ENCODE data around the gene SPECC1. TPM values are rescaled to one million over a fixed set of nuclear protein-coding genes. Genes with fewer than 3 reads are reported as not detected.
"Not testable (repeated sequence)": the region's sequence is repeated elsewhere in the genome, so short reads cannot be mapped to it uniquely, and the experiment has no call there.

SPECC1 gene
- total RNA-seq, 6 experiments from 2014 or later = 0.81 to 5.0 (median 2.8) TPM

DNA sequence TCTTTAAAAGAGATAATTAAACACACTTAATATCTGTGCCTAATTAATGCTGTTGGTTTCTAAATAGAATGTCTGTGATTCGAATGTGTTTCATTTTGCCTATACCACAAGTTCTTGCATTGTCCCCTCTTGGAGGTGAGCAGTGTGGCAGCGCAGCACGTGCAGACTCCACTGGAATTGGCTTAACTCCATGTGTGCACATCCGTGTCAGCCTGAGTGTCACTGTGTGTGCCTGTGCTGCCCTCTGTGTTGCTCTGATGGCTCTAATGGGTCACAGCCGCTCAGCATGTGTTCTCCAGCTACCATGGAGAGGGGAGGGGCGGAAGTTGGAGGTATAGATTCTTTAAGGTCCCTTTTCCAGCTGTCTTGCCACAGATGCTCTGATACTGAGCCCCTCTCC is 226.6 kb downstream of the SPECC1 start:
- no peak for TF ChIP-seq POLR2A (IDR thresholded peaks at IDR 0.05)
- TF ChIP-seq, protein P1, sequence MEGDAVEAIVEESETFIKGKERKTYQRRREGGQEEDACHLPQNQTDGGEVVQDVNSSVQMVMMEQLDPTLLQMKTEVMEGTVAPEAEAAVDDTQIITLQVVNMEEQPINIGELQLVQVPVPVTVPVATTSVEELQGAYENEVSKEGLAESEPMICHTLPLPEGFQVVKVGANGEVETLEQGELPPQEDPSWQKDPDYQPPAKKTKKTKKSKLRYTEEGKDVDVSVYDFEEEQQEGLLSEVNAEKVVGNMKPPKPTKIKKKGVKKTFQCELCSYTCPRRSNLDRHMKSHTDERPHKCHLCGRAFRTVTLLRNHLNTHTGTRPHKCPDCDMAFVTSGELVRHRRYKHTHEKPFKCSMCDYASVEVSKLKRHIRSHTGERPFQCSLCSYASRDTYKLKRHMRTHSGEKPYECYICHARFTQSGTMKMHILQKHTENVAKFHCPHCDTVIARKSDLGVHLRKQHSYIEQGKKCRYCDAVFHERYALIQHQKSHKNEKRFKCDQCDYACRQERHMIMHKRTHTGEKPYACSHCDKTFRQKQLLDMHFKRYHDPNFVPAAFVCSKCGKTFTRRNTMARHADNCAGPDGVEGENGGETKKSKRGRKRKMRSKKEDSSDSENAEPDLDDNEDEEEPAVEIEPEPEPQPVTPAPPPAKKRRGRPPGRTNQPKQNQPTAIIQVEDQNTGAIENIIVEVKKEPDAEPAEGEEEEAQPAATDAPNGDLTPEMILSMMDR (IDR thresholded peaks at IDR 0.05) = no peak
- ATAC-seq (no peak), DNase-seq (no peak)
- Histone ChIP-seq H3K36me3 (no peaks in the 10 kb centered on the region), H3K27ac (no peak overlapping the region), H3K27me3 (no peaks in the 10 kb centered on the region), H3K4me3 (no peak overlapping the region), H3K4me1 (no peaks in the 10 kb centered on the region), H3K9me3 (no peaks in the 10 kb centered on the region)
- 84% methylated on average over 4 of the region's 6 CpGs for WGBS (ENCODE audit: insufficient coverage, low coverage, low lambda C conversion rate, missing lambda C conversion rate)
- intact Hi-C loops (cut with DNase I) = no loop called here

- no peak for ATAC-seq
These were observed 227.5 kb downstream of the SPECC1 start for GRCh38 chr17:20236578-20237227.

DNA sequence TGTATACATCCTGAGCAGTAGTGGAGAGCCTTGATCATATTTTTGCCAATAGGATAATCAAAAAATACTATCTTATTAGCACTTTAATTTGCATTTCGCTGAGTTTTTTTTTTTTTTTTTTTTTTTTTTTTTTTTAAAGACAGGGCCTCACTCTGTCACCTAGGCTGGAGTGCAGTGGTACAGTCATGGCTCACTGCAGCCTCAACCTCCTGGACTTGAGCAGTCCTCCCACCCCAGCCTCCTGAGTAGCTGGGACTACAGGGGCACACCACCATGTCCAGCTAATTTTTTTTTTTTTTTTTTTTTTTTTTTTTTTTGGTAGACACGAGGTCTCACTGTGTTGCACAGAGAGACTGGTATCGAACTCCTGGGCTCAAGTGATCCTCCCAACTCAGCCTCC is 230.6 kb downstream of the SPECC1 start:
- H3K36me3 ChIP-seq; H3K4me1 ChIP-seq; H3K9me3 ChIP-seq; H3K27me3 ChIP-seq; DNase-seq; H3K4me3 ChIP-seq; intact Hi-C loops (cut with DNase I); H3K27ac ChIP-seq; ATAC-seq: not testable (repeated sequence)
- WGBS (ENCODE audit: insufficient coverage, low coverage, low lambda C conversion rate, missing lambda C conversion rate) = 90% methylated on average over 3 of the region's 3 CpGs

More at GRCh38 chr17:20236578-20237227, 227.5 kb downstream of the SPECC1 start:
- Histone ChIP-seq H3K4me1 (no peaks in the 10 kb centered on the region), H3K27ac (no peak overlapping the region), H3K9me3 (no peaks in the 10 kb centered on the region), H3K4me3 (no peak overlapping the region), H3K27me3 (no peaks in the 10 kb centered on the region), H3K36me3 (no peaks in the 10 kb centered on the region)
- 80% methylated on average over 4 of the region's 5 CpGs for WGBS (ENCODE audit: insufficient coverage, low coverage, low lambda C conversion rate, missing lambda C conversion rate)
- DNase-seq = no peak
- intact Hi-C loops (cut with DNase I) = no loop called here
- TF ChIP-seq, protein P1 (IDR thresholded peaks at IDR 0.05) = no peak
- no peak for TF ChIP-seq POLR2A (IDR thresholded peaks at IDR 0.05)

DNA sequence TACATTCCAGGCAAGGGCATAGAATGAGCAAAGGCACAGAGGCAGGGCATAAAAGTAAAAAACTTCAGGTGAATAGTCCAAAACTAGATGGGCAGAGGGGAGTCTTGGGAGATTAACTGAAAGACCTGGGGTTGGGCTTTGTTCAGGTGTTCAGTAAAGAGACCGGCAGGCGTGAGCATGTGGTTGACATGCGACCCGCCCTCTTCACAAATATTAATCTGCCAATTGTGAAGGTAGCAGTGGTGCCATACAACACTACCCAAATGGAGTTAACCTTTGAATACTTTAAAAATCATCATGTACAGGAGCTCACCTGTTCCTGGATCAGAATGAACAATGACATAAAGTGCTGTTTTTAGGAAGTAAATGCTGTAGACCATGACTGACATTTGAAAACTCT is 232.7 kb downstream of the SPECC1 start:
- no peak for DNase-seq

DNA sequence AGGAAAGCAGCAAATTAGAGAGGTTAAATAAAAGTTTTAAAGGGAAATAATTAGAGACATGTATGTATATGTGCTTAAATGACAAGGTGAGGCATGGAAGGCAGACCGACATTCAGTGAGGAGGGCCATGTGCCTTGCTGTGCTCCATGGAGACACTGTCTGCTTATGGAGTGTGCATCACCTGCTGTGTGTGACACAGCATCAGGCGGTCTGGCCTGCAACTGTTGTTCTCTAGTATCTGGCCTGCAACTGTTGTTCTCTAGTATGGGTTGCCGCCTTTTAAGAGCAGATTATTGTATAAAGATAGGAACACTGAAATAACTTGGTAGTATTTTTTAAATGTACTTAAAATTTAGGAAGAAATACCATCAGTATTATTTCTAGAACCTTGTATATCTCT is 233.1 kb downstream of the SPECC1 start:
- intact Hi-C loops (cut with DNase I) = no loop called here
- H3K27ac ChIP-seq = no peak overlapping the region
- H3K4me1 ChIP-seq = no peaks in the 10 kb centered on the region
- DNase-seq (no peak), ATAC-seq (no peak)
- H3K36me3 ChIP-seq = no peaks in the 10 kb centered on the region
- H3K27me3 ChIP-seq = no peaks in the 10 kb centered on the region
- no peak for TF ChIP-seq POLR2A (IDR thresholded peaks at IDR 0.05)
- TF ChIP-seq, protein P1 (IDR thresholded peaks at IDR 0.05) = no peak
- H3K9me3 ChIP-seq = no peaks in the 10 kb centered on the region
- WGBS (ENCODE audit: insufficient coverage, low coverage, low lambda C conversion rate, missing lambda C conversion rate) = 96% methylated on average over 3 of the region's 3 CpGs
- no peak overlapping the region for H3K4me3 ChIP-seq

More for the DNA sequence above, 232.7 kb downstream of the SPECC1 start:
- Histone ChIP-seq H3K27ac (no peak overlapping the region), H3K4me3 (no peak overlapping the region), H3K36me3 (no peaks in the 10 kb centered on the region), H3K9me3 (no peaks in the 10 kb centered on the region), H3K4me1 (no peaks in the 10 kb centered on the region), H3K27me3 (no peaks in the 10 kb centered on the region)
- 93% methylated on average over 4 of the region's 4 CpGs for WGBS (ENCODE audit: insufficient coverage, low coverage, low lambda C conversion rate, missing lambda C conversion rate)
- no peak for ATAC-seq
- TF ChIP-seq POLR2A (IDR thresholded peaks at IDR 0.05) = no peak
- TF ChIP-seq, protein P1 (IDR thresholded peaks at IDR 0.05) = no peak
- intact Hi-C loops (cut with DNase I) = no loop called here

Measured in right lobe of liver (tissue), 6 donors.